ENCODE data around the gene LTF. TPM values are rescaled to one million over a fixed set of nuclear protein-coding genes. Genes with fewer than 3 reads are reported as not detected.

Gene LTF
- total and polyA plus RNA-seq, 4 donors = 0.36 to 14.7 (median 1.4) TPM

- H3K27ac ChIP-seq (ENCODE audit: low read depth in 1 of 2, low read length in 2 of 2) = no peak overlapping the region
- no peak for DNase-seq (ENCODE audit: low spot score)
- H3K36me3 ChIP-seq (ENCODE audit: control insufficient read depth in 4 of 4, insufficient read depth in 3 of 4, low read depth in 1 of 4, low read length in 3 of 4) = no peaks in the 10 kb centered on the region
- TF ChIP-seq NR2F2 (IDR thresholded peaks at IDR 0.05) (no peak), HNF4A (conservative IDR thresholded peaks at IDR 0.05) (no peak)
- H3K9ac ChIP-seq (ENCODE audit: low read depth in 1 of 2, low read length in 2 of 2) = no peak overlapping the region
- H3K4me3 ChIP-seq (ENCODE audit: low read depth in 1 of 3, low read length in 3 of 3) = no peak overlapping the region
- H3K9me3 ChIP-seq (ENCODE audit: control insufficient read depth in 4 of 4, low read length in 3 of 4) = no peaks in the 10 kb centered on the region
- H3K27me3 ChIP-seq (ENCODE audit: control insufficient read depth in 4 of 4, insufficient read depth in 4 of 4, low read length in 3 of 4) = no peaks in the 10 kb centered on the region
- H3K4me1 ChIP-seq (ENCODE audit: control insufficient read depth in 4 of 4, insufficient read depth in 4 of 4, low read length in 3 of 4) = peaks cover 0 to 18% (median 14%) of the 10 kb centered on the region in 4 donors
- WGBS = 76% methylated on average over 4 of the region's 4 CpGs
These were observed 21.1 kb upstream of the LTF start for GRCh38 chr3:46485779-46486175.

GRCh38 chr3:46484911-46485778 lies 20.4 kb upstream of the LTF start:
- Histone ChIP-seq H3K9me3 (ENCODE audit: control insufficient read depth in 4 of 4, low read length in 3 of 4) (no peaks in the 10 kb centered on the region), H3K27ac (ENCODE audit: low read depth in 1 of 2, low read length in 2 of 2) (no peak overlapping the region), H3K4me3 (ENCODE audit: low read depth in 1 of 3, low read length in 3 of 3) (no peak overlapping the region), H3K36me3 (ENCODE audit: control insufficient read depth in 4 of 4, insufficient read depth in 3 of 4, low read depth in 1 of 4, low read length in 3 of 4) (no peaks in the 10 kb centered on the region), H3K27me3 (ENCODE audit: control insufficient read depth in 4 of 4, insufficient read depth in 4 of 4, low read length in 3 of 4) (no peaks in the 10 kb centered on the region), H3K9ac (ENCODE audit: low read depth in 1 of 2, low read length in 2 of 2) (no peak overlapping the region), H3K4me1 (ENCODE audit: control insufficient read depth in 4 of 4, insufficient read depth in 4 of 4, low read length in 3 of 4) (peaks cover 0 to 16% (median 13%) of the 10 kb centered on the region in 4 donors)
- TF ChIP-seq FOXA1 (IDR thresholded peaks at IDR 0.05) (no peak), MAX (IDR thresholded peaks at IDR 0.05) (no peak), RAD21 (IDR thresholded peaks at IDR 0.05) (no peak)
- 86% methylated on average over 10 of the region's 10 CpGs for WGBS
- DNase-seq (ENCODE audit: low spot score) = no peak

GRCh38 chr3:46484388-46484787 lies 19.7 kb upstream of the LTF start:
- no peak for DNase-seq (ENCODE audit: low spot score)
- Histone ChIP-seq H3K9me3 (ENCODE audit: control insufficient read depth in 4 of 4, low read length in 3 of 4) (no peaks in the 10 kb centered on the region), H3K9ac (ENCODE audit: low read depth in 1 of 2, low read length in 2 of 2) (no peak overlapping the region), H3K27ac (ENCODE audit: low read depth in 1 of 2, low read length in 2 of 2) (no peak overlapping the region), H3K27me3 (ENCODE audit: control insufficient read depth in 4 of 4, insufficient read depth in 4 of 4, low read length in 3 of 4) (no peaks in the 10 kb centered on the region), H3K36me3 (ENCODE audit: control insufficient read depth in 4 of 4, insufficient read depth in 3 of 4, low read depth in 1 of 4, low read length in 3 of 4) (no peaks in the 10 kb centered on the region), H3K4me3 (ENCODE audit: low read depth in 1 of 3, low read length in 3 of 3) (no peak overlapping the region), H3K4me1 (ENCODE audit: control insufficient read depth in 4 of 4, insufficient read depth in 4 of 4, low read length in 3 of 4) (peaks cover 0 to 9% (median 8%) of the 10 kb centered on the region in 4 donors)
- WGBS = 80% methylated on average over 1 of the region's 1 CpG
- TF ChIP-seq NR2F2 (IDR thresholded peaks at IDR 0.05) (no peak), ZBTB33 (IDR thresholded peaks at IDR 0.05) (no peak)

DNA sequence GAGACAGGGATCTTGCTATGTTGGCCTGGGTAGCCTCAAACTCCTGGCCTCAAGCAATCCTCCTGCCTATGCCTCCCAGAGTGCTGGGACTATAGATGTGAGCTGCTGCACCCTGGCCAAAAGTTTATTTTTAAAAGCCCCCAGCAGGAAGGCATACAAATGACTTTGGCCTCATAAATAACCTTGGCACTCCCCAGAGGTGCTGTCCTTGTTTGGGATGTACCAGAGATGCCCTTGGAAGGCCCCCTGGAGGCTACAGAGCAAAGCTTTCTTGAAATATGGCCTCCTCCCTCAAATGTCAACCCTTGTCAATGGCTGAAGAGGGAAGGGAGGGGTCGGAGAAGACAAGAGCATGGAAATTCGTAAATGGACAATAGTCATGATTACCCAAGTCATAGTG lies 19.1 kb upstream of the LTF start:
- no peaks in the 10 kb centered on the region for H3K9me3 ChIP-seq (ENCODE audit: control insufficient read depth in 4 of 4, low read length in 3 of 4)
- no peak for DNase-seq (ENCODE audit: low spot score)
- H3K4me1 ChIP-seq (ENCODE audit: control insufficient read depth in 4 of 4, insufficient read depth in 4 of 4, low read length in 3 of 4) = peaks cover 0 to 4% (median 2%) of the 10 kb centered on the region in 4 donors
- WGBS = 94% methylated on average over 2 of the region's 2 CpGs
- H3K27ac ChIP-seq (ENCODE audit: low read depth in 1 of 2, low read length in 2 of 2) = no peak overlapping the region
- no peaks in the 10 kb centered on the region for H3K36me3 ChIP-seq (ENCODE audit: control insufficient read depth in 4 of 4, insufficient read depth in 3 of 4, low read depth in 1 of 4, low read length in 3 of 4)
- H3K27me3 ChIP-seq (ENCODE audit: control insufficient read depth in 4 of 4, insufficient read depth in 4 of 4, low read length in 3 of 4) = no peaks in the 10 kb centered on the region
- H3K4me3 ChIP-seq (ENCODE audit: low read depth in 1 of 3, low read length in 3 of 3) = no peak overlapping the region
- H3K9ac ChIP-seq (ENCODE audit: low read depth in 1 of 2, low read length in 2 of 2) = no peak overlapping the region
- TF ChIP-seq, protein P1, sequence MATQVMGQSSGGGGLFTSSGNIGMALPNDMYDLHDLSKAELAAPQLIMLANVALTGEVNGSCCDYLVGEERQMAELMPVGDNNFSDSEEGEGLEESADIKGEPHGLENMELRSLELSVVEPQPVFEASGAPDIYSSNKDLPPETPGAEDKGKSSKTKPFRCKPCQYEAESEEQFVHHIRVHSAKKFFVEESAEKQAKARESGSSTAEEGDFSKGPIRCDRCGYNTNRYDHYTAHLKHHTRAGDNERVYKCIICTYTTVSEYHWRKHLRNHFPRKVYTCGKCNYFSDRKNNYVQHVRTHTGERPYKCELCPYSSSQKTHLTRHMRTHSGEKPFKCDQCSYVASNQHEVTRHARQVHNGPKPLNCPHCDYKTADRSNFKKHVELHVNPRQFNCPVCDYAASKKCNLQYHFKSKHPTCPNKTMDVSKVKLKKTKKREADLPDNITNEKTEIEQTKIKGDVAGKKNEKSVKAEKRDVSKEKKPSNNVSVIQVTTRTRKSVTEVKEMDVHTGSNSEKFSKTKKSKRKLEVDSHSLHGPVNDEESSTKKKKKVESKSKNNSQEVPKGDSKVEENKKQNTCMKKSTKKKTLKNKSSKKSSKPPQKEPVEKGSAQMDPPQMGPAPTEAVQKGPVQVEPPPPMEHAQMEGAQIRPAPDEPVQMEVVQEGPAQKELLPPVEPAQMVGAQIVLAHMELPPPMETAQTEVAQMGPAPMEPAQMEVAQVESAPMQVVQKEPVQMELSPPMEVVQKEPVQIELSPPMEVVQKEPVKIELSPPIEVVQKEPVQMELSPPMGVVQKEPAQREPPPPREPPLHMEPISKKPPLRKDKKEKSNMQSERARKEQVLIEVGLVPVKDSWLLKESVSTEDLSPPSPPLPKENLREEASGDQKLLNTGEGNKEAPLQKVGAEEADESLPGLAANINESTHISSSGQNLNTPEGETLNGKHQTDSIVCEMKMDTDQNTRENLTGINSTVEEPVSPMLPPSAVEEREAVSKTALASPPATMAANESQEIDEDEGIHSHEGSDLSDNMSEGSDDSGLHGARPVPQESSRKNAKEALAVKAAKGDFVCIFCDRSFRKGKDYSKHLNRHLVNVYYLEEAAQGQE (IDR thresholded peaks at IDR 0.05) = no peak
- TF ChIP-seq NR2F2 (IDR thresholded peaks at IDR 0.05) (no peak), FOXA1 (IDR thresholded peaks at IDR 0.05) (no peak), ZBTB33 (IDR thresholded peaks at IDR 0.05) (no peak), GABPA (IDR thresholded peaks at IDR 0.05 in 1 of 2, conservative IDR thresholded peaks at IDR 0.05 in 1 of 2) (no peak), HNF4A (conservative IDR thresholded peaks at IDR 0.05) (no peak), YY1 (IDR thresholded peaks at IDR 0.05) (no peak), RXRA (IDR thresholded peaks at IDR 0.05) (no peak), MAX (IDR thresholded peaks at IDR 0.05) (no peak)
- TF ChIP-seq, protein P2, sequence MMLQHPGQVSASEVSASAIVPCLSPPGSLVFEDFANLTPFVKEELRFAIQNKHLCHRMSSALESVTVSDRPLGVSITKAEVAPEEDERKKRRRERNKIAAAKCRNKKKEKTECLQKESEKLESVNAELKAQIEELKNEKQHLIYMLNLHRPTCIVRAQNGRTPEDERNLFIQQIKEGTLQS (IDR thresholded peaks at IDR 0.05) = no peak
